Loucy (cell line): ENCODE results near the gene FAM161A.
"Not testable (repeated sequence)": the region's sequence is repeated elsewhere in the genome, so short reads cannot be mapped to it uniquely, and the experiment has no call there.

ENCODE experiments used
- H2AFZ ChIP-seq: fragments of 200-600 bp; sonication (generic); 2 replicates; pipeline ENCODE4 v1.6.0; 2016; ENCODE audit warnings: antibody characterized with exemption, mild to moderate bottlenecking, low read length, moderate library complexity
- H3F3A ChIP-seq: fragments of 200-600 bp; 2 replicates; pipeline ENCODE4 v1.6.0; 2016; ENCODE audit warnings: antibody characterized with exemption, low read depth, mild to moderate bottlenecking
- H3K27me3 ChIP-seq: fragments of 200-600 bp; sonication (generic); 2 replicates; pipeline ENCODE4 v1.6.1; 2014; ENCODE audit warnings: low read length, mild to moderate bottlenecking; ENCODE audit not compliant: insufficient read depth, poor library complexity, severe bottlenecking
- H3K36me3 ChIP-seq: fragments of 200-600 bp; sonication (generic); 2 replicates; pipeline ENCODE4 v1.6.1; 2016; ENCODE audit warnings: low read length; ENCODE audit not compliant: insufficient read depth
- H3K4me1 ChIP-seq: fragments of 200-600 bp; sonication (generic); 2 replicates; pipeline ENCODE4 v1.5.1; 2014; ENCODE audit warnings: low read length, mild to moderate bottlenecking; ENCODE audit not compliant: insufficient read depth, poor library complexity, severe bottlenecking
- H3K4me2 ChIP-seq: fragments of 200-600 bp; sonication (generic); 2 replicates; pipeline ENCODE4 v1.6.0; 2014; ENCODE audit warnings: antibody characterized with exemption, low read length, low read depth, mild to moderate bottlenecking; ENCODE audit not compliant: poor library complexity, severe bottlenecking
- H3K4me3 ChIP-seq: fragments of 200-600 bp; sonication (generic); 2 replicates; pipeline ENCODE4 v1.5.1; 2014; ENCODE audit warnings: low read length, mild to moderate bottlenecking, mixed read lengths; ENCODE audit not compliant: poor library complexity, severe bottlenecking
- H3K79me2 ChIP-seq: fragments of 200-600 bp; sonication (generic); 2 replicates; pipeline ENCODE4 v1.6.1; 2014; ENCODE audit warnings: low read length; ENCODE audit not compliant: insufficient read depth
- H3K9ac ChIP-seq: fragments of 200-600 bp; sonication (generic); 2 replicates; pipeline ENCODE4 v1.6.0; 2014; ENCODE audit warnings: mild to moderate bottlenecking, low read depth, low read length, moderate library complexity; ENCODE audit not compliant: poor library complexity, severe bottlenecking
- H3K9me2 ChIP-seq: fragments of 200-600 bp; sonication (generic); replicated peaks from 2 replicates; pipeline ENCODE4 v1.6.1; 2016; ENCODE audit warnings: low read depth, low read length, mixed read lengths
- H3K9me3 ChIP-seq: fragments of 200-600 bp; sonication (generic); 2 replicates; pipeline ENCODE4 v1.6.1; 2014; ENCODE audit warnings: mild to moderate bottlenecking, antibody characterized with exemption, low read length, low read depth; ENCODE audit not compliant: insufficient read depth
- H4K20me1 ChIP-seq: fragments of 200-600 bp; sonication (generic); 2 replicates; pipeline ENCODE4 v1.6.0; 2014; ENCODE audit warnings: antibody characterized with exemption, low read length, mild to moderate bottlenecking; ENCODE audit not compliant: insufficient read depth, poor library complexity, severe bottlenecking
- CTCF ChIP-seq: fragments of 200-600 bp; sonication (generic); conservative IDR thresholded peaks from 2 replicates; pipeline ENCODE4 v1.5.1; 2014; ENCODE audit warnings: mild to moderate bottlenecking, antibody characterized with exemption, low read length
- EZH2phosphoT487 ChIP-seq: fragments of 200-600 bp; IDR thresholded peaks from 2 replicates; pipeline ENCODE4 v1.6.1; 2018; ENCODE audit warnings: antibody characterized with exemption, mild to moderate bottlenecking, moderate library complexity, borderline replicate concordance

FAM161A gene

GRCh38 chr2:61802548-61802947, 51.3 kb downstream of the FAM161A start:
- Histone ChIP-seq H3K79me2 (no peaks in the 10 kb centered on the region), H3F3A (no peaks in the 10 kb centered on the region), H3K36me3 (no peaks in the 10 kb centered on the region), H3K27me3 (no peaks in the 10 kb centered on the region), H3K4me2 (no peak overlapping the region), H3K4me1 (no peaks in the 10 kb centered on the region), H4K20me1 (no peaks in the 10 kb centered on the region), H3K9me2 (no peaks in the 10 kb centered on the region), H2AFZ (no peak overlapping the region), H3K9ac (no peak overlapping the region), H3K9me3 (no peaks in the 10 kb centered on the region), H3K4me3 (no peak overlapping the region)
- no peak for TF ChIP-seq EZH2phosphoT487
- no peak for TF ChIP-seq CTCF

GRCh38 chr2:61799099-61799498, 54.8 kb downstream of the FAM161A start:
- TF ChIP-seq EZH2phosphoT487 (no peak), CTCF (no peak)
- Histone ChIP-seq H4K20me1 (no peaks in the 10 kb centered on the region), H3K4me1 (no peaks in the 10 kb centered on the region), H3K79me2 (no peaks in the 10 kb centered on the region), H3K27me3 (no peaks in the 10 kb centered on the region), H3K9ac (no peak overlapping the region), H3F3A (no peaks in the 10 kb centered on the region), H3K9me2 (no peaks in the 10 kb centered on the region), H3K36me3 (no peaks in the 10 kb centered on the region), H3K9me3 (no peaks in the 10 kb centered on the region), H3K4me2 (no peak overlapping the region), H2AFZ (no peak overlapping the region), H3K4me3 (no peak overlapping the region)

GRCh38 chr2:61797446-61797845, 56.4 kb downstream of the FAM161A start:
- not testable (repeated sequence) for H3K27me3 ChIP-seq, H3K4me1 ChIP-seq, H3K9me2 ChIP-seq

GRCh38 chr2:61795408-61795807, 58.5 kb downstream of the FAM161A start:
- Histone ChIP-seq H3K79me2 (no peaks in the 10 kb centered on the region), H3K4me1 (no peaks in the 10 kb centered on the region), H3K9me3 (no peaks in the 10 kb centered on the region), H4K20me1 (no peaks in the 10 kb centered on the region), H3K36me3 (no peaks in the 10 kb centered on the region), H3K9me2 (no peaks in the 10 kb centered on the region), H3K9ac (no peak overlapping the region), H3K27me3 (no peaks in the 10 kb centered on the region), H3K4me2 (no peak overlapping the region), H2AFZ (no peak overlapping the region), H3F3A (no peaks in the 10 kb centered on the region), H3K4me3 (no peak overlapping the region)
- TF ChIP-seq CTCF, result no peak
- TF ChIP-seq EZH2phosphoT487, result no peak

More at GRCh38 chr2:61797446-61797845, 56.4 kb downstream of the FAM161A start:
- not testable (repeated sequence) for H4K20me1 ChIP-seq, H3K9ac ChIP-seq, H3K36me3 ChIP-seq, H3F3A ChIP-seq, H3K9me3 ChIP-seq, H3K4me3 ChIP-seq, H3K4me2 ChIP-seq, H3K79me2 ChIP-seq
- H2AFZ ChIP-seq, result 0 out of 2 replicates have a peak overlapping the region, but pooled peaks have one; percentile 85
